ENCODE measurements around the gene CYBA. TPM values are rescaled to one million over a fixed set of nuclear protein-coding genes. Genes with fewer than 3 reads are reported as not detected.

The CYBA gene
- total RNA-seq, 3 donors from 2014 or later (not counting 1 experiment from before 2014, with no cell fraction given), result 1,001 to 1,351 (median 1,051) TPM

- no peak overlapping the region for H3K27ac Mint-ChIP-seq
- Histone ChIP-seq H3K27ac (ENCODE audit: low read length) (no peak overlapping the region), H3K9me3 (ENCODE audit: control insufficient read depth, insufficient read depth, low read length) (no peaks in the 10 kb centered on the region), H3K36me3 (ENCODE audit: control insufficient read depth, insufficient read depth, low read length) (no peaks in the 10 kb centered on the region), H3K27me3 (ENCODE audit: control insufficient read depth, insufficient read depth, low read length) (no peaks in the 10 kb centered on the region), H3K4me3 (ENCODE audit: low read length) (no peak overlapping the region), H3K4me1 (ENCODE audit: control insufficient read depth, insufficient read depth, low read length) (peaks cover 57% of the 10 kb centered on the region)
- ATAC-seq (no peak), DNase-seq (no peak)
- H3K27me3 Mint-ChIP-seq (ENCODE audit: low read depth in 2 of 2), result no peaks in the 10 kb centered on the region
- no peaks in the 10 kb centered on the region for H3K36me3 Mint-ChIP-seq
- WGBS (ENCODE audit: insufficient coverage), result no CpG with 5 or more reads among the region's 3 CpGs
- H3K9me3 Mint-ChIP-seq, result no peaks in the 10 kb centered on the region
- intact Hi-C loops (cut with micrococcal nuclease), result loop anchor here (2.0 to 5.0 kb wide), 2 partner anchors 13 to 50 kb away; partner anchors contain the start of gene IL17C
- no peak for TF ChIP-seq CTCF (IDR thresholded peaks at IDR 0.05)
- no peak overlapping the region for H3K4me3 Mint-ChIP-seq
- H3K4me1 Mint-ChIP-seq, result peaks cover 11 to 44% of the 10 kb centered on the region in 2 donors
Observed at GRCh38 chr16:88687676-88688012, 36.8 kb upstream of the CYBA start.

- no peaks in the 10 kb centered on the region for H3K36me3 ChIP-seq (ENCODE audit: control insufficient read depth, insufficient read depth, low read length)
- WGBS (ENCODE audit: insufficient coverage), result 79% methylated on average over 10 of the region's 10 CpGs
- intact Hi-C loops (cut with micrococcal nuclease), result loop anchor here (2.0 to 5.0 kb wide), 2 partner anchors 14 to 50 kb away; partner anchors contain the start of gene IL17C
- no peaks in the 10 kb centered on the region for H3K9me3 ChIP-seq (ENCODE audit: control insufficient read depth, insufficient read depth, low read length)
- Mint-ChIP-seq H3K4me1 (peaks cover 13 to 45% of the 10 kb centered on the region in 2 donors), H3K9me3 (no peaks in the 10 kb centered on the region), H3K27me3 (ENCODE audit: low read depth in 2 of 2) (no peaks in the 10 kb centered on the region), H3K4me3 (peak overlapping the region; percentile 21), H3K27ac (no peak overlapping the region), H3K36me3 (no peaks in the 10 kb centered on the region)
- H3K4me3 ChIP-seq (ENCODE audit: low read length), result no peak overlapping the region
- TF ChIP-seq CTCF (IDR thresholded peaks at IDR 0.05), result no peak
- ATAC-seq (no peak), DNase-seq (no peak)
- H3K27me3 ChIP-seq (ENCODE audit: control insufficient read depth, insufficient read depth, low read length), result no peaks in the 10 kb centered on the region
- no peak overlapping the region for H3K27ac ChIP-seq (ENCODE audit: low read length)
- peaks cover 55% of the 10 kb centered on the region for H3K4me1 ChIP-seq (ENCODE audit: control insufficient read depth, insufficient read depth, low read length)
Observed at GRCh38 chr16:88687254-88687576, 36.4 kb upstream of the CYBA start.

- no peaks in the 10 kb centered on the region for H3K9me3 ChIP-seq (ENCODE audit: control insufficient read depth, insufficient read depth, low read length)
- H3K4me1 Mint-ChIP-seq, result peaks cover 15 to 45% of the 10 kb centered on the region in 2 donors
- WGBS (ENCODE audit: insufficient coverage), result 12% methylated on average over 65 of the region's 65 CpGs
- H3K27ac ChIP-seq (ENCODE audit: low read length), result peak within 1 kb of the TSS; percentile 63
- ATAC-seq (peak; percentile 86 to 94 (median 93)), DNase-seq (peak; percentile 88 to 89)
- H3K4me3 Mint-ChIP-seq, result peak within 1 kb of the TSS; percentile 84
- H3K36me3 Mint-ChIP-seq, result no peaks in the 10 kb centered on the region
- intact Hi-C loops (cut with micrococcal nuclease), result loop anchor here (1.0 to 5.0 kb wide), 3 partner anchors 14 to 66 kb away; partner anchors contain the start of gene IL17C
- H3K36me3 ChIP-seq (ENCODE audit: control insufficient read depth, insufficient read depth, low read length), result no peaks in the 10 kb centered on the region
- H3K27me3 Mint-ChIP-seq (ENCODE audit: low read depth in 2 of 2), result no peaks in the 10 kb centered on the region
- H3K9me3 Mint-ChIP-seq, result no peaks in the 10 kb centered on the region
- TF ChIP-seq CTCF (IDR thresholded peaks at IDR 0.05), result no peak
- peak within 1 kb of the TSS; percentile 92 for H3K4me3 ChIP-seq (ENCODE audit: low read length)
- H3K27me3 ChIP-seq (ENCODE audit: control insufficient read depth, insufficient read depth, low read length), result no peaks in the 10 kb centered on the region
- peak within 1 kb of the TSS; percentile 36 to 73 for H3K27ac Mint-ChIP-seq
- peaks cover 55% of the 10 kb centered on the region for H3K4me1 ChIP-seq (ENCODE audit: control insufficient read depth, insufficient read depth, low read length)
Observed at GRCh38 chr16:88686439-88687253, 35.8 kb upstream of the CYBA start, which contains the start of gene SNAI3. SNAI3 (minus strand) TSS chr16:88686507; CDS start chr16:88686406, 101 bp downstream.
